Neural cell (in vitro differentiated cells): ENCODE measurements around the gene COPS9. TPM values are rescaled to one million over a fixed set of nuclear protein-coding genes. Genes with fewer than 3 reads are reported as not detected.

ENCODE experiments used
- H2AFZ ChIP-seq: fragments of 200-600, 300-800 bp; sonication (generic), shearing (Covaris generic); 2 replicates; pipeline ENCODE4 v1.6.0; 2014; ENCODE audit warnings: low read depth, mild to moderate bottlenecking, antibody characterized with exemption, low read length, moderate library complexity
- H3F3A ChIP-seq: fragments of 200-600 bp; shearing (Covaris generic); 2 replicates; pipeline ENCODE4 v1.6.1; 2016; ENCODE audit warnings: mild to moderate bottlenecking, moderate library complexity, mixed read lengths, antibody characterized with exemption, low read length; ENCODE audit not compliant: insufficient read depth, poor library complexity, severe bottlenecking
- H3K27ac ChIP-seq: fragments of 200-600, 300-800 bp; sonication (generic), shearing (Covaris generic); 2 replicates; pipeline ENCODE4 v1.5.1; 2014; ENCODE audit warnings: mild to moderate bottlenecking, low read length, moderate library complexity
- H3K27me3 ChIP-seq: fragments of 300-800, 200-600 bp; sonication (generic), shearing (Covaris generic); 2 replicates; pipeline ENCODE4 v1.6.0; 2014; ENCODE audit warnings: mild to moderate bottlenecking, low read depth, low read length, moderate library complexity; ENCODE audit not compliant: insufficient read depth
- H3K36me3 ChIP-seq: fragments of 300-800, 200-600 bp; sonication (generic), shearing (Covaris generic); 2 replicates; pipeline ENCODE4 v1.5.1; 2014; ENCODE audit warnings: mild to moderate bottlenecking, antibody characterized with exemption, low read length, moderate library complexity; ENCODE audit not compliant: insufficient read depth
- H3K4me2 ChIP-seq: fragments of 300-800, 200-600 bp; sonication (generic), shearing (Covaris generic); 2 replicates; pipeline ENCODE4 v1.6.0; 2014; ENCODE audit warnings: mild to moderate bottlenecking, low read length
- H3K4me3 ChIP-seq: fragments of 300-800, 200-600 bp; sonication (generic), shearing (Covaris generic); 2 replicates; pipeline ENCODE4 v1.5.1; 2014; ENCODE audit warnings: mild to moderate bottlenecking, low read length, moderate library complexity
- H3K79me2 ChIP-seq: fragments of 200-600 bp; shearing (Covaris generic); replicated peaks from 2 replicates; pipeline ENCODE4 v1.6.0; 2014; ENCODE audit warnings: mild to moderate bottlenecking, low read length, moderate library complexity; ENCODE audit not compliant: insufficient read depth
- H3K9ac ChIP-seq: fragments of 300-800, 200-600 bp; sonication (generic), shearing (Covaris generic); 2 replicates; pipeline ENCODE4 v1.6.1; 2016; ENCODE audit warnings: mild to moderate bottlenecking, low read length, mixed read lengths
- H3K9me2 ChIP-seq: fragments of 200-600 bp; shearing (Covaris generic); 2 replicates; pipeline ENCODE4 v1.6.1; 2016; ENCODE audit warnings: mild to moderate bottlenecking, low read length, mixed read lengths; ENCODE audit not compliant: insufficient read depth
- H3K9me3 ChIP-seq: fragments of 200-600, 300-800 bp; sonication (generic), shearing (Covaris generic); 2 replicates; pipeline ENCODE4 v1.6.1; 2016; ENCODE audit warnings: mild to moderate bottlenecking, mixed run types, low read length, moderate library complexity, mixed read lengths
- H4K20me1 ChIP-seq: fragments of 200-600 bp; shearing (Covaris generic); 2 replicates; pipeline ENCODE4 v1.6.1; 2016; ENCODE audit warnings: mild to moderate bottlenecking, mixed run types; ENCODE audit not compliant: insufficient read depth
- CTCF ChIP-seq: fragments of 450-650 bp; IDR thresholded peaks from 2 replicates; pipeline ENCODE4 v1.5.1; 2014; ENCODE audit warnings: antibody characterized with exemption, mild to moderate bottlenecking, moderate library complexity; ENCODE audit not compliant: poor library complexity, severe bottlenecking
- EP300 ChIP-seq: fragments of 450-650 bp; conservative IDR thresholded peaks from 2 replicates; pipeline ENCODE4 v1.6.1; 2014; ENCODE audit warnings: antibody characterized with exemption, mild to moderate bottlenecking, moderate library complexity; ENCODE audit not compliant: poor library complexity, severe bottlenecking
- EZH2 ChIP-seq: fragments of 200-600, 300-800 bp; shearing (Covaris generic), sonication (generic); IDR thresholded peaks from 2 replicates; pipeline ENCODE4 v1.6.1; 2014; ENCODE audit warnings: antibody characterized with exemption, low read length, borderline replicate concordance, mild to moderate bottlenecking; ENCODE audit not compliant: insufficient read depth, poor library complexity, severe bottlenecking
- MXI1 ChIP-seq: fragments of 450-650 bp; conservative IDR thresholded peaks from 2 replicates; pipeline ENCODE4 v1.6.1; 2014; ENCODE audit warnings: antibody characterized with exemption, mild to moderate bottlenecking; ENCODE audit not compliant: poor library complexity, severe bottlenecking
- POLR2AphosphoS5 ChIP-seq: IDR thresholded peaks from 2 replicates; pipeline ENCODE4 v1.6.1; 2012
- RAD21 ChIP-seq: fragments of 450-650 bp; conservative IDR thresholded peaks from 2 replicates; pipeline ENCODE4 v1.6.1; 2014; ENCODE audit warnings: antibody characterized with exemption, mild to moderate bottlenecking, moderate library complexity
- REST ChIP-seq: IDR thresholded peaks from 2 replicates; pipeline ENCODE4 v1.6.1; 2012; ENCODE audit warnings: borderline replicate concordance
- SMC3 ChIP-seq: fragments of 450-650 bp; conservative IDR thresholded peaks from 2 replicates; pipeline ENCODE4 v1.6.1; 2014; ENCODE audit warnings: antibody characterized with exemption, mild to moderate bottlenecking, moderate library complexity; ENCODE audit not compliant: poor library complexity
- TAF1 ChIP-seq: IDR thresholded peaks from 2 replicates; pipeline ENCODE4 v1.6.1; 2012; ENCODE audit warnings: low read depth
- polyA plus RNA-seq: library from polyadenylated mRNA; depleted of rRNA; stranded (reverse); fragments of >200 nt; gene quantifications from 2 replicates; pipeline ENCODE4 v1.2.3, GENCODE V29; 2014

The COPS9 gene
- polyA plus RNA-seq, 1 donor from 2014 or later: 359 TPM

GRCh38 chr2:240170354-240170735 lies 34.2 kb upstream of the COPS9 start:
- Histone ChIP-seq H3K9me2 (no peaks in the 10 kb centered on the region), H3K4me3 (no peak overlapping the region), H3K9me3 (peaks cover 4% of the 10 kb centered on the region), H3K79me2 (no peaks in the 10 kb centered on the region), H3K4me2 (no peak overlapping the region), H3K27me3 (no peaks in the 10 kb centered on the region), H3K9ac (no peak overlapping the region), H2AFZ (no peak overlapping the region), H3K27ac (no peak overlapping the region), H4K20me1 (no peaks in the 10 kb centered on the region), H3K36me3 (no peaks in the 10 kb centered on the region), H3F3A (no peaks in the 10 kb centered on the region)
- TF ChIP-seq POLR2AphosphoS5: no peak
- no peak for TF ChIP-seq REST
- TF ChIP-seq RAD21: no peak
- no peak for TF ChIP-seq EZH2
- no peak for TF ChIP-seq CTCF
- TF ChIP-seq MXI1: no peak
- no peak for TF ChIP-seq SMC3
- TF ChIP-seq EP300: no peak
- no peak for TF ChIP-seq TAF1

GRCh38 chr2:240169486-240170353 lies 33.6 kb upstream of the COPS9 start:
- Histone ChIP-seq H4K20me1 (no peaks in the 10 kb centered on the region), H3K79me2 (no peaks in the 10 kb centered on the region), H3K4me3 (no peak overlapping the region), H3F3A (no peaks in the 10 kb centered on the region), H3K27ac (no peak overlapping the region), H3K9me3 (peaks cover 4% of the 10 kb centered on the region), H3K27me3 (no peaks in the 10 kb centered on the region), H2AFZ (no peak overlapping the region), H3K36me3 (no peaks in the 10 kb centered on the region), H3K4me2 (no peak overlapping the region), H3K9me2 (no peaks in the 10 kb centered on the region), H3K9ac (no peak overlapping the region)
- no peak for TF ChIP-seq TAF1
- no peak for TF ChIP-seq MXI1
- TF ChIP-seq EZH2: no peak
- no peak for TF ChIP-seq CTCF
- TF ChIP-seq EP300: no peak
- TF ChIP-seq REST: no peak
- no peak for TF ChIP-seq SMC3
- TF ChIP-seq RAD21: no peak
- no peak for TF ChIP-seq POLR2AphosphoS5
